GM18861 (cell line): Measurements from ENCODE around the gene NLRP14.

ENCODE experiments used
- ATAC-seq: cut with Tn5 transposase; IDR thresholded peaks from one replicate; pipeline ENCODE4 v1.9.1; 2021; ENCODE audit not compliant: unreplicated experiment

The NLRP14 gene

GRCh38 chr11:7050191-7050590, 29.9 kb downstream of the NLRP14 start:
- no peak for ATAC-seq

- no peak for ATAC-seq
Measured at GRCh38 chr11:7056828-7057513, 36.7 kb downstream of the NLRP14 start.

- ATAC-seq: no peak
Measured at GRCh38 chr11:7057641-7058040, 37.4 kb downstream of the NLRP14 start.

- ATAC-seq: no peak
Measured at GRCh38 chr11:7060868-7061267, 40.6 kb downstream of the NLRP14 start.

- no peak for ATAC-seq
Measured at GRCh38 chr11:7062534-7062933, 42.3 kb downstream of the NLRP14 start.

GRCh38 chr11:7072401-7073028, 52.2 kb downstream of the NLRP14 start:
- ATAC-seq: no peak

- ATAC-seq: no peak
Measured at GRCh38 chr11:7077101-7077500, 56.8 kb downstream of the NLRP14 start.

- ATAC-seq: no peak
Measured at GRCh38 chr11:7079545-7080135, 59.4 kb downstream of the NLRP14 start.

- no peak for ATAC-seq
Measured at GRCh38 chr11:7080900-7081299, 60.6 kb downstream of the NLRP14 start.

GRCh38 chr11:7081441-7081840, 61.2 kb downstream of the NLRP14 start:
- no peak for ATAC-seq

- ATAC-seq: no peak
Measured at GRCh38 chr11:7088921-7089320, 68.6 kb downstream of the NLRP14 start, which contains the start of gene RBMXL2. Gene RBMXL2 (plus strand): TSS chr11:7088998. CDS start chr11:7089121, 123 bp downstream.

- ATAC-seq: no peak
Measured at GRCh38 chr11:7089328-7090251, 69.3 kb downstream of the NLRP14 start.

- peak; percentile 87 for ATAC-seq
Measured at GRCh38 chr11:7098235-7098832, 78.1 kb downstream of the NLRP14 start.

GRCh38 chr11:7115780-7116179, 95.5 kb downstream of the NLRP14 start:
- no peak for ATAC-seq

- ATAC-seq: no peak
Measured at GRCh38 chr11:7116370-7116769, 96.1 kb downstream of the NLRP14 start.
